Cardiac fibroblast (primary cell): ENCODE data around the gene IRS2.

ENCODE experiments used
- DNase-seq, 2 donors: peaks; one replicate each; pipeline versions ENCODE4 v3.0.0 to v3.0.0-alpha.2; 2010; ENCODE audit warnings: low read depth in 2 of 2
- H3K4me3 ChIP-seq, 2 donors: replicated peaks in 1 of 2; 1 replicate in 1 of 2; 2 replicates in 1 of 2; pipeline ENCODE4 v1.5.1; 2011; ENCODE audit warnings: low read depth in 2 of 2, low read length in 2 of 2, mild to moderate bottlenecking in 2 of 2, moderate library complexity in 1 of 2
- TF ChIP-seq, protein P1 (sequence below): IDR thresholded peaks from one replicate; pipeline ENCODE4 v1.5.1; 2011; ENCODE audit warnings: low read depth, mild to moderate bottlenecking, low read length, inconsistent platforms

The IRS2 gene

DNA sequence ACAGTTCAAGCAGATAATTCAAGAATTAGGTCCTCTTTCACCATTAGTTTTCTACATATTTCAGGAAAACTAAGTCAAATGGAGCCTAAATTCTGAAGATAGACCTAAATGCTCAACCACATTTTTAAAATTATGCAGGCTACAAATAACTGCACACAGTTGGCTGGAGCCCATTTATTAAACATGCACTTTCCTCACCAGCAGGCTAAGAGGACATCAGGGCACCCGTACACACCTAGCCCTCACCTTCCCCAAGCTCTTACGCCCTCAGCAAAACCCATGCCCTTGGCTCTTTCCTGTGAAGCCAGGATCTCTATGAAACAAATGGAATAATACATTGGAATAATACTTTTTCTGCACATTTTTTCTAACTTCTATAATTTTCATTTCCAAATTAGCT is 18.2 kb downstream of the IRS2 start:
- no peak for DNase-seq
- TF ChIP-seq, protein P1, sequence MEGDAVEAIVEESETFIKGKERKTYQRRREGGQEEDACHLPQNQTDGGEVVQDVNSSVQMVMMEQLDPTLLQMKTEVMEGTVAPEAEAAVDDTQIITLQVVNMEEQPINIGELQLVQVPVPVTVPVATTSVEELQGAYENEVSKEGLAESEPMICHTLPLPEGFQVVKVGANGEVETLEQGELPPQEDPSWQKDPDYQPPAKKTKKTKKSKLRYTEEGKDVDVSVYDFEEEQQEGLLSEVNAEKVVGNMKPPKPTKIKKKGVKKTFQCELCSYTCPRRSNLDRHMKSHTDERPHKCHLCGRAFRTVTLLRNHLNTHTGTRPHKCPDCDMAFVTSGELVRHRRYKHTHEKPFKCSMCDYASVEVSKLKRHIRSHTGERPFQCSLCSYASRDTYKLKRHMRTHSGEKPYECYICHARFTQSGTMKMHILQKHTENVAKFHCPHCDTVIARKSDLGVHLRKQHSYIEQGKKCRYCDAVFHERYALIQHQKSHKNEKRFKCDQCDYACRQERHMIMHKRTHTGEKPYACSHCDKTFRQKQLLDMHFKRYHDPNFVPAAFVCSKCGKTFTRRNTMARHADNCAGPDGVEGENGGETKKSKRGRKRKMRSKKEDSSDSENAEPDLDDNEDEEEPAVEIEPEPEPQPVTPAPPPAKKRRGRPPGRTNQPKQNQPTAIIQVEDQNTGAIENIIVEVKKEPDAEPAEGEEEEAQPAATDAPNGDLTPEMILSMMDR = no peak

DNA sequence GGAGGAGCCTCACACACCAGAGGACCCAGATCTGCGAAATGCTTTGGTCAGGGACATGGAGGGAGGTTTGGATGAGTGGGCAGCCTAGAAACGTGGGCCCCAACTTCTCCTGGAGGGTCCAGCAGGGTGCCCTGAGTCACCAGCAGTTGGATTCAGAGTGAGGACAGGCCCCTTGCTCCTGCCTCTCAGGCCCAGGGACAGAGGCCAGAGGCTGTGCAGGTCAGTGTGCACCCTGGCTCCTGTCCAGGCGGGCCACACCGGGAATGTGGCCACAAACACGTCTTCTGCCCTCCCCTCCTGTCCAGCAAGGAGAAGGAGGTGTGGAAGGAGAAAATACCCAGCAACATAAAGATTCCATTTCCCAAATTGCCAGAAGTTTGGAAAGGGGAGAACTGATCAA is 19.4 kb downstream of the IRS2 start:
- H3K4me3 ChIP-seq = no peak overlapping the region
- no peak for DNase-seq
- TF ChIP-seq, protein P1 = no peak

More for the DNA sequence above, 18.2 kb downstream of the IRS2 start:
- no peak overlapping the region for H3K4me3 ChIP-seq

DNA sequence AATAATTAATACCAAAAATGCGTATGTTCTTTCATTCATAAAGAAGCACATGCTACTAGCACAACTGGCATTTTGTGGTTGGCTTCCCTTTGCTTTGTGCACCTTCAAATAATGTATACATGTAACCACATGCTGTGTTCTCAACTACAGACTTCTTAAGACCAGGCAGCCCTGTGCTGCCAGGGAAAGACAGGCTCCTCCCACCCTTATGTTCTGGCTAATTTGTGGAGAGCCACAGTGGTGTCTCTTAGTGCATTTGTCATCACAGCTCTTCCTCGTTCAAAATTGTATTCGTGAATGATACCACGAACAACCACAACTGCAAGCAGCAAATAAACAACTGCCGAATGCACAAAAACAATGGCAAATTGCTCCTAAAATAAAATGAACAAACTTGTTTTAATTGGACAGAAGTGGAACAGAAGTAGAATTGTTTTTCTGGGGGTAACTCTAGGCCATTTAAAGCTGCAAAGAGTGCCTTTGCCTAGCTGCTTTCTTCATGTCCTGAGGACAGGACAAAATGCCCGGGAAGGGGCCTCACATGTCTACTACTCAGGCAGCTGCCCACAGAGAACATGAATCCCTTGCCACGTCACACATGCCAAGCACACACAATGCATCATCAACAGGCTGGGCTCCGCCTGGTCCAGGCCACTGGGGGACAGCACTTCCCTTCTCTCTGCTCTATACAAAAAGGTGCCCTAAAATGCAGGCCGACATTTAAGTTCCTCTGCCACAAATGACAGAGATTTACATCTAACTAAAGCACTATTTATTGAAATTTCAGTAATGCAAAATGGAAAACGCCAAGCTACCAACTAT is 21.7 kb downstream of the IRS2 start:
- no peak overlapping the region for H3K4me3 ChIP-seq
- DNase-seq = peak in 1 of 2 donors; percentile 43
- TF ChIP-seq, protein P1 = peak; percentile 23

DNA sequence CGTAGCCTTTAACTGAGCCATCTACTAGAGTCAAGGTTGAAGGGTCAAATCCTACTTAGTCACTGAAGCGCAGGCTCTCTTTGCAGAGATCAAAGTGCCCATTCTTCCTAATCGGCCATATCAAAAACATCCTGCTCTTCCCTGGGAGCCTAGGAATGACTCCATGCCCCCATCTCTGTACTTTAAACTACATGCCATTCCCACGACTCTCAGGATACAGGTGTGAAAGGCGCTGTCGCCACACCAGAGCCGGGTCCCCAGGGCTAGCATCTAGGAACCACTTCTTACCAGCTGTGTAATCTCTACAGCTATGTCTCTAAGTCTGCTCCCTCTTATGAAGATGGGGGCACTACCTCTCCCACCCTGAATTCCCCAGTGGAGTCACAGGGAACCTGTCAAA is 22.3 kb downstream of the IRS2 start:
- TF ChIP-seq, protein P1 = no peak
- no peak for DNase-seq
- no peak overlapping the region for H3K4me3 ChIP-seq

DNA sequence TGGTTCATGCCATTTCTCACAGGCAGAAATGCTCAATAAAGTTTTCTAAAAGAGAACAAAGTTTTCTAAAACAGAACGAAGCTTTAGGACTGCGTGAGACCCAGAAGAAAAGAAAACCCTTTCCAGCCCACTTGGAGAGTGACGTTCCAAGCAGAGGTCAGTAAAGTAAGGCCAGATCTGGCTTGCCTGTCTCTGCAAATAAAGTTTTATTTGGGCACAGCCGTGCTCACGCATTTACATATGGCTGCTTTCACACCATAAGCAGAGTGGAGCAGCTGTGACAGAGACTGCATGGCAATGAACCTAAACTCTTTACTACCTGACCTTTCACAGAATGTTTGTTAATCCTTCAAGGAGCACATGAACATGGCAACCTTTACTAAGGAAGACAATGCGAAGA is 23.6 kb downstream of the IRS2 start:
- TF ChIP-seq, protein P1 = no peak
- no peak for DNase-seq
- H3K4me3 ChIP-seq = no peak overlapping the region

DNA sequence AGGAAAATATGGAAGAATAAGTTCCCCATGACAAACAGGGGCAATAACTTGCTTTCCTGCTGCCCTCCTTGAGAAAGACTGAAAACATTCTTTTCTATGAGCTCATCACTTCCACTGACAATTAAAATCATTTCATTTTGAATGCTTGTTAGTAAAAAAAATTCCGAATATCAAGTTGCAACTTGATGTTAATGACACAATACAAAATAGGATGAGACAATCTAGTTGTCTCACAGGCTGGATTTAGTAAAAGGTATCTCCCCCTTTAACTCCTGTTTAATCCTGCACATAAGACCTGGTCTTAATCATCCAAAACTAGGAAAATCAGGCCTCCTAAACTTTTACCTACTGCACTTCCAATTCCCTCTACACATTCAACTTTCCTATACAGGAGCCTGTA is 24.7 kb downstream of the IRS2 start:
- TF ChIP-seq, protein P1 = no peak
- H3K4me3 ChIP-seq = no peak overlapping the region
- no peak for DNase-seq
